Hepatocyte (in vitro differentiated cells): ENCODE results near the gene TPGS1. TPM values are rescaled to one million over a fixed set of nuclear protein-coding genes. Genes with fewer than 3 reads are reported as not detected.

ENCODE experiments used
- DNase-seq: peaks from one replicate; pipeline ENCODE4 v3.0.0-alpha.2; 2016; ENCODE audit warnings: low spot score
- H2AFZ ChIP-seq: fragments of 200-600 bp; sonication (generic); 2 replicates; pipeline ENCODE4 v1.6.0; 2016; ENCODE audit warnings: antibody characterized with exemption, mild to moderate bottlenecking
- H3K27ac ChIP-seq: fragments of 200-600 bp; sonication (generic); 2 replicates; pipeline ENCODE4 v1.5.1; 2016; ENCODE audit warnings: mild to moderate bottlenecking
- H3K27me3 ChIP-seq: fragments of 200-600 bp; sonication (generic); 2 replicates; pipeline ENCODE4 v1.6.1; 2016
- H3K36me3 ChIP-seq: fragments of 200-600 bp; sonication (generic); replicated peaks from 2 replicates; pipeline ENCODE4 v1.5.1; 2016; ENCODE audit warnings: low read depth; ENCODE audit not compliant: insufficient read depth
- H3K4me1 ChIP-seq: fragments of 200-600 bp; sonication (generic); 2 replicates; pipeline ENCODE4 v1.5.1; 2016; ENCODE audit warnings: mild to moderate bottlenecking, moderate library complexity; ENCODE audit not compliant: insufficient read depth
- H3K4me2 ChIP-seq: fragments of 200-600 bp; sonication (generic); 2 replicates; pipeline ENCODE4 v1.6.0; 2016
- H3K4me3 ChIP-seq: fragments of 200-600 bp; sonication (generic); 2 replicates; pipeline ENCODE4 v1.5.1; 2016; ENCODE audit warnings: mild to moderate bottlenecking
- H3K79me2 ChIP-seq: fragments of 200-600 bp; sonication (generic); 2 replicates; pipeline ENCODE4 v1.6.0; 2017; ENCODE audit warnings: mild to moderate bottlenecking
- H3K9me2 ChIP-seq: fragments of 200-600 bp; sonication (generic); replicated peaks from 2 replicates; pipeline ENCODE4 v1.6.0; 2017; ENCODE audit warnings: mild to moderate bottlenecking; ENCODE audit not compliant: insufficient read depth
- H3K9me3 ChIP-seq: fragments of 200-600 bp; sonication (generic); 2 replicates; pipeline ENCODE4 v1.5.1; 2016; ENCODE audit warnings: low read depth, mild to moderate bottlenecking
- H4K20me1 ChIP-seq: fragments of 200-600 bp; sonication (generic); 2 replicates; pipeline ENCODE4 v1.6.0; 2016; ENCODE audit warnings: mild to moderate bottlenecking; ENCODE audit not compliant: insufficient read depth, poor library complexity, severe bottlenecking
- EZH2 ChIP-seq: fragments of 200-600 bp; sonication (generic); IDR thresholded peaks from 2 replicates; pipeline ENCODE4 v1.6.1; 2016; ENCODE audit warnings: antibody characterized with exemption, mild to moderate bottlenecking, borderline replicate concordance
- EZH2phosphoT487 ChIP-seq: fragments of 200-600 bp; sonication (generic); IDR thresholded peaks from one replicate; pipeline ENCODE4 v1.6.1; 2018; ENCODE audit warnings: antibody characterized with exemption, mild to moderate bottlenecking, low read depth, moderate library complexity; ENCODE audit not compliant: unreplicated experiment, severe bottlenecking
- WGBS: methylation state at CpG from one replicate; pipeline ENCODE4 v1.1.6; 2016; ENCODE audit warnings: low lambda C conversion rate; ENCODE audit errors: missing lambda C conversion rate; 5-methylcytosine and 5-hydroxymethylcytosine counted together
- polyA plus RNA-seq: library from polyadenylated mRNA; unstranded; fragments of >200 nt; fragmentation: Nextera tagmentation; extraction: Ambion mirVana; gene quantifications from 2 replicates; pipeline ENCODE4 v1.2.1, GENCODE V29; 2016
- total RNA-seq: library from RNA; depleted of rRNA; stranded (reverse); fragments of >200 nt; gene quantifications from 2 replicates; pipeline ENCODE4 v1.2.3, GENCODE V29; 2014
- TF ChIP-seq, protein P1 (sequence below): fragments of 200-600 bp; sonication (generic); IDR thresholded peaks from 2 replicates; pipeline ENCODE4 v1.5.1; 2016; ENCODE audit warnings: antibody characterized with exemption, mild to moderate bottlenecking; ENCODE audit not compliant: poor library complexity

Gene TPGS1
- total and polyA plus RNA-seq, 2 experiments from 2014 or later = 44.9 to 61.0 TPM

DNA sequence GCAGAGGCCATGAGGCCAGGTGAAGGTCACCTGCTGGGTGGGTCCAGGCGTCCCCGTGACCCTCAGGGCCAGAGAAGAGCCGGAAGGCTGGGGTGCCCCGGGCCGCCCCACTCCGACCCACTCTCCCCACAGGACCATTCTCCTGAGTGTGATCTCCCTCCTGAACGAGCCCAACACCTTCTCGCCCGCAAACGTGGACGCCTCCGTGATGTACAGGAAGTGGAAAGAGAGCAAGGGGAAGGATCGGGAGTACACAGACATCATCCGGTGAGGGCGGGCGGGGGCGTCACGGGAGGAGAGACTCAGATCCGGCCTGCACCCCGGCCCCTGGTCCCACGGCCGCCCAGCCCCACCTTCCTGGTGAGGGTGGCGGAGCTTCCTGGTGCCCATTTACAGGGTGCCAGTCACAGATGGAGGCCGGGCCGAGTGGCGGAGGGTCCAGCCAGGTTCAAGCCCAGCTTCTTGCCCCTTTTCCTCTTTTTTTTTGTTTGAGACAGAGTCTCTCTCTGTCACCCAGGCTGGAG, 29.6 kb downstream of the TPGS1 start:
- Histone ChIP-seq H2AFZ (no peak overlapping the region), H3K36me3 (no peaks in the 10 kb centered on the region), H3K4me2 (no peak overlapping the region), H3K4me1 (peaks cover 18% of the 10 kb centered on the region), H3K9me2 (no peaks in the 10 kb centered on the region), H3K9me3 (no peaks in the 10 kb centered on the region), H3K27me3 (no peaks in the 10 kb centered on the region), H3K4me3 (no peak overlapping the region), H4K20me1 (peaks cover 56% of the 10 kb centered on the region), H3K79me2 (peaks cover 57% of the 10 kb centered on the region), H3K27ac (no peak overlapping the region)
- TF ChIP-seq EZH2 (no peak), EZH2phosphoT487 (no peak)
- TF ChIP-seq, protein P1, sequence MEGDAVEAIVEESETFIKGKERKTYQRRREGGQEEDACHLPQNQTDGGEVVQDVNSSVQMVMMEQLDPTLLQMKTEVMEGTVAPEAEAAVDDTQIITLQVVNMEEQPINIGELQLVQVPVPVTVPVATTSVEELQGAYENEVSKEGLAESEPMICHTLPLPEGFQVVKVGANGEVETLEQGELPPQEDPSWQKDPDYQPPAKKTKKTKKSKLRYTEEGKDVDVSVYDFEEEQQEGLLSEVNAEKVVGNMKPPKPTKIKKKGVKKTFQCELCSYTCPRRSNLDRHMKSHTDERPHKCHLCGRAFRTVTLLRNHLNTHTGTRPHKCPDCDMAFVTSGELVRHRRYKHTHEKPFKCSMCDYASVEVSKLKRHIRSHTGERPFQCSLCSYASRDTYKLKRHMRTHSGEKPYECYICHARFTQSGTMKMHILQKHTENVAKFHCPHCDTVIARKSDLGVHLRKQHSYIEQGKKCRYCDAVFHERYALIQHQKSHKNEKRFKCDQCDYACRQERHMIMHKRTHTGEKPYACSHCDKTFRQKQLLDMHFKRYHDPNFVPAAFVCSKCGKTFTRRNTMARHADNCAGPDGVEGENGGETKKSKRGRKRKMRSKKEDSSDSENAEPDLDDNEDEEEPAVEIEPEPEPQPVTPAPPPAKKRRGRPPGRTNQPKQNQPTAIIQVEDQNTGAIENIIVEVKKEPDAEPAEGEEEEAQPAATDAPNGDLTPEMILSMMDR = no peak
- no peak for DNase-seq
- 99% methylated on average over 15 of the region's 26 CpGs for WGBS

DNA sequence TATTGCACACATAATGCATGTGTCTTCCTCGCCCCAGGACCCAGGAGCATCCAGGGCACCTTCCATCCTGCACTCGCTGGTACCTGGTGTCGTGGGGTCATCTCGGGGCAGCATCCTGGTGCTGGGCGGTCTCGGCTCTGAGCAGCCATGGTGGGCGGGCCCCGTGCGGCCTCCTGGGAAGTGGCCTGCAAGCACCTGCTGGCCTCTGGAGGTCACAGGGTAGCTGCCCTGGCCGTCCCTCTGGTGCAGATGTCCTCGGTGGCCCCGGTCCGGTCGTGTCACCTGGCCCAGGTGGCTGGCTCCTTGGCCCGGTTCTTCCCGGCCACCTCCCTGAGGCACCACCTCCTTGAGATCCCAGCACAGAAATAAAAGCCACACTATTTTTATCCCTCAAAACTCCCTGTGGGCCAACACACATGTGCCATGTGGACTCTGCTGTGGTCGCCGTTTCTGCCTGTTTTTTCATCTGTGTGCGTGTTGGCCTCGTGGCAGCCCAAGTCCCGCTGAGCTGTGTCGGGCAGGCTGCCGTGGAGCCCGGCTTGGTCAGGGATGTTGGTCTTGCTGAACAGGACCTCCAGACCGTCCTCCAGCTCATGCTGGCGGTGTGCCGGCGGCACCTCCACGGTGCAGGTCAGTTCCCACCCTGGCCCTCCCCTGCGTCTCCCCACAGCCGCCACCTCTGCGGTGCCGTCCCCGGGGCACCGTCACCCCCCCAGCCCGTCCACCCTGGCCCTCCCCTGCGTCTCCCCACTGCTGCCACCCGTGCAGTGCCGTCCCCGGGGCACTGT, 31.5 kb downstream of the TPGS1 start:
- Histone ChIP-seq H3K4me1 (peaks cover 10% of the 10 kb centered on the region), H3K4me2 (no peak overlapping the region), H3K36me3 (no peaks in the 10 kb centered on the region), H3K4me3 (no peak overlapping the region), H3K27me3 (no peaks in the 10 kb centered on the region), H3K27ac (no peak overlapping the region), H4K20me1 (peaks cover 40% of the 10 kb centered on the region), H3K79me2 (peaks cover 38% of the 10 kb centered on the region), H2AFZ (no peak overlapping the region), H3K9me2 (no peaks in the 10 kb centered on the region), H3K9me3 (no peaks in the 10 kb centered on the region)
- TF ChIP-seq EZH2 (no peak), EZH2phosphoT487 (no peak)
- TF ChIP-seq, protein P1 = no peak
- DNase-seq = no peak
- WGBS = 97% methylated on average over 24 of the region's 40 CpGs

- no peak overlapping the region for H2AFZ ChIP-seq
- TF ChIP-seq EZH2phosphoT487 (no peak), EZH2 (no peak)
- TF ChIP-seq, protein P1 = no peak
- no peak overlapping the region for H3K4me2 ChIP-seq
- no peak overlapping the region for H3K27ac ChIP-seq
- H3K36me3 ChIP-seq = no peaks in the 10 kb centered on the region
- H4K20me1 ChIP-seq = peaks cover 34% of the 10 kb centered on the region
- H3K9me2 ChIP-seq = no peaks in the 10 kb centered on the region
- H3K79me2 ChIP-seq = peaks cover 34% of the 10 kb centered on the region
- H3K4me1 ChIP-seq = peaks cover 7% of the 10 kb centered on the region
- H3K27me3 ChIP-seq = no peaks in the 10 kb centered on the region
- WGBS = 96% methylated on average over 24 of the region's 30 CpGs
- no peak overlapping the region for H3K4me3 ChIP-seq
- H3K9me3 ChIP-seq = no peaks in the 10 kb centered on the region
- DNase-seq = no peak
These were observed 32.2 kb downstream of the TPGS1 start for GRCh38 chr19:539429-540030.
